Loucy (cell line): ENCODE results near the gene ZNF211.

ENCODE experiments used
- CTCF ChIP-seq: fragments of 200-600 bp; sonication (generic); conservative IDR thresholded peaks from 2 replicates; pipeline ENCODE4 v1.5.1; 2014; ENCODE audit warnings: mild to moderate bottlenecking, antibody characterized with exemption, low read length
- EZH2phosphoT487 ChIP-seq: fragments of 200-600 bp; IDR thresholded peaks from 2 replicates; pipeline ENCODE4 v1.6.1; 2018; ENCODE audit warnings: antibody characterized with exemption, mild to moderate bottlenecking, moderate library complexity, borderline replicate concordance

DNA sequence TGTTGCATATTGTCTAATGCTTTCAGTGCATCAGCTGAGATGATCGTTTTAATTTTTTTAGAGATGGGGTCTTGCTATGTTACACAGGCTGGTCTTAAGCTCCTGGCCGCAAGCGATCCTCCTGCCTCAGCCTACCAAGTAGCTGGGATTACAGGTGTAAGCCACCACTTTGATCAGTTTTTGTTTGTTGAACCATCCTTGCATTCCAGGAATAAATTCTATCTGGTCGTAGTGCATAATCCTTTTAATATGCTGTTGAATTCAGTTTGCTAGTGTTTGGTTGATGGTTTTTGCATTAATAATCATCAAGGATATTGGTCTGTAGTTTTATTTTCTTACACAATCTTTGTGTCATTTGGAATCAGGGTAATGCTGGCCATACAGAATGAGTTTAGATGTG lies 4.4 kb downstream of the ZNF211 start:
- TF ChIP-seq CTCF (no peak), EZH2phosphoT487 (no peak)
